T-cell (primary cell): ENCODE measurements around the gene EEF1AKMT2. TPM values are rescaled to one million over a fixed set of nuclear protein-coding genes. Genes with fewer than 3 reads are reported as not detected.

Experiments used
- ATAC-seq, 4 experiments: fragments of 200-7000 bp in 3 of 4; fragments of 150-1000 bp in 1 of 4; cut with Tn5 transposase; replicated peaks in 1 of 4; 1 replicate in 3 of 4; 2 replicates in 1 of 4; pipeline ENCODE4 v1.10.0; 2021; ENCODE audit warnings: moderate library complexity in 3 of 4, mild to moderate bottlenecking in 2 of 4, moderate number of reproducible peaks in 1 of 4
- CTCF ChIA-PET, 2 donors: fragments of 300-600 bp; sonication (Branson Sonifier 250); formaldehyde crosslinking; loops; one replicate each; lab custom pipeline; 2022; ENCODE audit warnings: antibody characterized with exemption in 2 of 2; lab: Charles Lee
- POLR2A ChIA-PET, 2 donors: fragments of 300-600 bp; sonication (Branson Sonifier 250); formaldehyde crosslinking; loops; one replicate each; lab custom pipeline; 2022; ENCODE audit warnings: antibody characterized with exemption in 2 of 2; lab: Charles Lee
- DNase-seq, 35 experiments: peaks; one replicate each; pipeline versions ENCODE4 v3.0.0 to v3.0.0-alpha.2; 2013 to 2023
- H3K27ac ChIP-seq: one replicate; pipeline ENCODE4 v1.5.1; 2013; ENCODE audit warnings: low read length
- H3K27me3 ChIP-seq, 2 experiments: replicated peaks in 1 of 2; 1 replicate in 1 of 2; 2 replicates in 1 of 2; pipeline versions ENCODE4 v1.6.1 to v1.7.0; 2013; ENCODE audit warnings: low read length in 1 of 2, mixed read lengths in 1 of 2; ENCODE audit not compliant: control insufficient read depth in 2 of 2, insufficient read depth in 2 of 2; ENCODE audit errors: extremely low read depth in 1 of 2
- H3K36me3 ChIP-seq, 2 donors: 1 replicate in 1 of 2; 2 replicates in 1 of 2; pipeline versions ENCODE4 v1.6.1 to v1.7.0; 2013; ENCODE audit warnings: low read length in 1 of 2; ENCODE audit not compliant: control insufficient read depth in 2 of 2, insufficient read depth in 1 of 2; ENCODE audit errors: extremely low read depth in 1 of 2
- H3K4me1 ChIP-seq, 2 experiments: 1 replicate in 1 of 2; 2 replicates in 1 of 2; pipeline versions ENCODE4 v1.6.1 to v1.7.0; 2013; ENCODE audit warnings: low read length in 2 of 2, mixed read lengths in 1 of 2; ENCODE audit not compliant: insufficient read depth in 2 of 2, control insufficient read depth in 1 of 2; ENCODE audit errors: extremely low read depth in 1 of 2
- H3K4me3 ChIP-seq, 2 donors: 1 replicate in 1 of 2; 2 replicates in 1 of 2; pipeline versions ENCODE4 v1.5.1 to v1.7.0; 2013; ENCODE audit warnings: mild to moderate bottlenecking in 2 of 2, low read length in 1 of 2, moderate library complexity in 1 of 2; ENCODE audit not compliant: control insufficient read depth in 1 of 2; ENCODE audit errors: extremely low read depth in 1 of 2
- H3K9me3 ChIP-seq: 2 replicates; pipeline ENCODE4 v1.7.0; 2013
- H3K27ac Mint-ChIP-seq, 2 donors: one replicate each; pipeline ENCODE4 v1.8.0; 2020 to 2021; ENCODE audit warnings: mild to moderate bottlenecking in 2 of 2, mixed read lengths in 2 of 2
- H3K27me3 Mint-ChIP-seq, 2 donors: one replicate each; pipeline ENCODE4 v1.8.0; 2021 to 2022; ENCODE audit warnings: mixed read lengths in 2 of 2
- H3K36me3 Mint-ChIP-seq: one replicate; pipeline ENCODE4 v1.8.0; 2021; ENCODE audit warnings: mixed read lengths
- H3K4me1 Mint-ChIP-seq, 3 donors: one replicate each; pipeline ENCODE4 v1.8.0; 2020 to 2022; ENCODE audit warnings: mixed read lengths in 3 of 3, mild to moderate bottlenecking in 1 of 3
- H3K4me3 Mint-ChIP-seq, 3 donors: one replicate each; pipeline ENCODE4 v1.8.0; 2020 to 2022; ENCODE audit warnings: mild to moderate bottlenecking in 3 of 3, mixed read lengths in 3 of 3, moderate library complexity in 3 of 3
- H3K9me3 Mint-ChIP-seq, 3 donors: one replicate each; pipeline ENCODE4 v1.8.0; 2020 to 2022; ENCODE audit warnings: mixed read lengths in 3 of 3
- WGBS: methylation state at CpG from one replicate; pipeline ENCODE4 v1.1.5; 2013; ENCODE audit warnings: missing lambda C conversion rate; ENCODE audit not compliant: insufficient coverage; 5-methylcytosine and 5-hydroxymethylcytosine counted together
- total RNA-seq, 35 experiments: library from RNA in 6 of 35; stranded (reverse) in 6 of 35; fragments of 120-200 nt in 1 of 35; gene quantifications; one replicate each; pipeline versions ENCODE4 v1.2.1 to v1.2.4 and lab custom pipeline; 2013 to 2026

Gene EEF1AKMT2
- total RNA-seq, 5 donors from 2014 or later (not counting 1 experiment from before 2014, with no cell fraction given) = 15.8 to 21.0 (median 18.8) TPM

- H3K27me3 ChIP-seq = no peaks in the 10 kb centered on the region
- H3K9me3 ChIP-seq = no peaks in the 10 kb centered on the region
- peaks cover 0 to 4% of the 10 kb centered on the region in 2 donors for H3K36me3 ChIP-seq
- H3K27ac ChIP-seq = peak overlapping the region; percentile 75
- Mint-ChIP-seq H3K27me3 (no peaks in the 10 kb centered on the region), H3K27ac (peak overlapping the region; percentile 90 to 91), H3K36me3 (peaks cover 16% of the 10 kb centered on the region), H3K4me3 (peak overlapping the region; percentile 53 to 79 (median 58)), H3K9me3 (no peaks in the 10 kb centered on the region), H3K4me1 (peaks cover 85 to 100% (median 98%) of the 10 kb centered on the region in 3 donors)
- WGBS = 66% methylated on average over 2 of the region's 8 CpGs
- ChIA-PET CTCF (interaction anchor here (1.0 to 7.7 kb wide), 5 partner anchors 10 to 50 kb away, joined by 3 to 70 read pairs (median 13); no protein-coding TSS in a partner anchor), POLR2A (interaction anchor here (0.6 to 1.9 kb wide), 4 partner anchors 8 to 12 kb away, joined by 3 to 5 read pairs (median 4); no protein-coding TSS in a partner anchor)
- H3K4me3 ChIP-seq = no peak overlapping the region
- DNase-seq (peak in 1 of 35 experiments; percentile 19), ATAC-seq (peak in 2 of 4 experiments; percentile 12 to 34)
- peaks cover 29 to 95% of the 10 kb centered on the region in 2 experiments for H3K4me1 ChIP-seq
These were observed 62.6 kb downstream of the EEF1AKMT2 start for GRCh38 chr10:124728830-124729661.

GRCh38 chr10:124728071-124728829 is 63.4 kb downstream of the EEF1AKMT2 start:
- POLR2A ChIA-PET = interaction anchor here (0.6 to 1.9 kb wide), 5 partner anchors 9 to 339 kb away, joined by 3 to 5 read pairs (median 3); no protein-coding TSS in a partner anchor
- no peaks in the 10 kb centered on the region for H3K27me3 Mint-ChIP-seq
- peak in 11 of 35 experiments; percentile 13 to 79 (median 41) for DNase-seq

DNA sequence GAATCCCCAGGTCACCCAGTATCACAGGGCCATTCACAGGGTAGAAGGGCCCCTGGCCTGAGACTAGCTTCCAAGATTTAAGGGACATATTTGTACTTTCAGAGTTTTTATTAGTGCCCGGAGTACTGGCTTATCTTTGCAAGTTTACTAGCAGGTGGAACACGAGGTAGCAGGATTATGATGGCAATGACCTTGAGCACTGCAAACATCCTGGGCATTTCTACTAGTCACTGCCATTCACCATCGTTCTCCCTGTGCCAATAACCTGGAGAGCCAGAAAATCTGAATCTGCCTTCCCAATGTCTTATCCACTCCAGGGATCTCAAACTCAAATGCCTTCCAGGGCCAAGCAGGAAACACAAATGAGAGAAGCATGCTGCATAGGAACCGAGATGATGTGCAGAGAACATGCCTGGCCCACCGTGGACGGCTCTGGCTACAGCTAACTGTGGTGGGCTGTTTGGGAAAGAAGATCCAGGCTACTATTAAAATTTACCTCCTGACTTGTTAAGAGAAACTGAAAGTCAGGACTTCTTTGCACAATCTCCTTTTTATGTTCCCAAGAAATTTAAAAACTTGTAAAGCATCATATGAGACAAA is 64.2 kb downstream of the EEF1AKMT2 start:
- Mint-ChIP-seq H3K9me3 (no peaks in the 10 kb centered on the region), H3K4me1 (peaks cover 85 to 100% (median 98%) of the 10 kb centered on the region in 3 donors), H3K27ac (peak overlapping the region; percentile 90 to 91), H3K27me3 (no peaks in the 10 kb centered on the region), H3K4me3 (peak overlapping the region in 2 of 3 donors; percentile 58 to 79), H3K36me3 (peaks cover 11% of the 10 kb centered on the region)
- no peaks in the 10 kb centered on the region for H3K9me3 ChIP-seq
- WGBS = 90% methylated on average over 2 of the region's 6 CpGs
- POLR2A ChIA-PET = interaction anchor here in 1 of 2 donors (0.6 kb wide), 1 partner anchor 41 kb away, joined by 3 read pairs; no protein-coding TSS in a partner anchor
- H3K27me3 ChIP-seq = no peaks in the 10 kb centered on the region
- H3K27ac ChIP-seq = peak overlapping the region; percentile 75
- H3K4me1 ChIP-seq = peaks cover 40 to 95% of the 10 kb centered on the region in 2 experiments
- CTCF ChIA-PET = interaction anchor here (1.0 to 7.7 kb wide), 3 partner anchors 10 to 15 kb away, joined by 3 to 70 read pairs (median 13); no protein-coding TSS in a partner anchor
- DNase-seq = peak in 1 of 35 experiments; percentile 13
- H3K4me3 ChIP-seq = no peak overlapping the region
- ATAC-seq = no peak
- H3K36me3 ChIP-seq = peaks cover 0 to 4% of the 10 kb centered on the region in 2 donors

More at GRCh38 chr10:124728071-124728829, 63.4 kb downstream of the EEF1AKMT2 start:
- Mint-ChIP-seq H3K36me3 (peaks cover 16% of the 10 kb centered on the region), H3K4me1 (peaks cover 85 to 100% (median 98%) of the 10 kb centered on the region in 3 donors), H3K9me3 (no peaks in the 10 kb centered on the region), H3K27ac (peak overlapping the region; percentile 90 to 91), H3K4me3 (peak overlapping the region; percentile 53 to 79 (median 58))
- CTCF ChIA-PET = interaction anchor here (1.0 to 7.7 kb wide), 4 partner anchors 10 to 49 kb away, joined by 3 to 70 read pairs (median 24); no protein-coding TSS in a partner anchor
- Histone ChIP-seq H3K27ac (peak overlapping the region; percentile 75), H3K9me3 (no peaks in the 10 kb centered on the region), H3K4me3 (no peak overlapping the region), H3K4me1 (peaks cover 34 to 95% of the 10 kb centered on the region in 2 experiments), H3K27me3 (no peaks in the 10 kb centered on the region), H3K36me3 (peaks cover 0 to 4% of the 10 kb centered on the region in 2 donors)
- WGBS = 72% methylated on average over 7 of the region's 14 CpGs
- ATAC-seq = peak; percentile 49 to 83 (median 56)

DNA sequence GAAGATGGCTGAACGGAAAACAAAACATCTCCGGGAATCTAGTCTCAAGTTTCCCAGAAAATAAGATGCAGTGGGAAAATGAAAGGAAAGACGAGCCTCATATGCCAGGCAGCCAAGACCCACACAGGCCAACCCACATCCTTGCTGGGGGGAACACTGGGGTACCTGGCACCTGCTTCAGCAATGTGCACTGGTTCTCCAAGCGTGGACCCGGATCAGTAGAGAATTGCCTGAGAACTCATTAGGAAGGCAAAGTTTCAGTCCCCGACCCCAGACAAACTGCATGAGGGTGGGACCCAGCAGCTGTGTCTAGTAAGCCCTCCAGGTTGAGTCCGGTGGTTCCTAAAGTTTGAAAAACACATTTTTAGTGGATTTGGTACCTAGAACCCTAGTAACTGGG is 65.9 kb downstream of the EEF1AKMT2 start:
- H3K27ac ChIP-seq = peak overlapping the region; percentile 98
- no peak overlapping the region for H3K4me3 ChIP-seq
- Mint-ChIP-seq H3K4me1 (peaks cover 88 to 100% (median 97%) of the 10 kb centered on the region in 3 donors), H3K9me3 (no peaks in the 10 kb centered on the region), H3K27me3 (no peaks in the 10 kb centered on the region), H3K4me3 (peak overlapping the region in 1 of 3 donors; percentile 26), H3K27ac (peak overlapping the region; percentile 98 to 99), H3K36me3 (peaks cover 8% of the 10 kb centered on the region)
- CTCF ChIA-PET = interaction anchor here (0.7 to 1.3 kb wide), 5 partner anchors 16 to 192 kb away, joined by 3 to 7 read pairs (median 3); no protein-coding TSS in a partner anchor
- peaks cover 53 to 94% of the 10 kb centered on the region in 2 experiments for H3K4me1 ChIP-seq
- H3K9me3 ChIP-seq = no peaks in the 10 kb centered on the region
- POLR2A ChIA-PET = interaction anchor here in 1 of 2 donors (0.6 kb wide), 1 partner anchor 19 kb away, joined by 3 read pairs; no protein-coding TSS in a partner anchor
- DNase-seq (no peak), ATAC-seq (no peak)
- peaks cover 0 to 2% of the 10 kb centered on the region in 2 donors for H3K36me3 ChIP-seq
- no peaks in the 10 kb centered on the region for H3K27me3 ChIP-seq
- 83% methylated on average over 4 of the region's 7 CpGs for WGBS

GRCh38 chr10:124725171-124725631 is 66.5 kb downstream of the EEF1AKMT2 start:
- ChIA-PET POLR2A (no interaction called here), CTCF (interaction anchor here (1.0 to 1.3 kb wide), 3 partner anchors 16 to 191 kb away, joined by 3 read pairs; no protein-coding TSS in a partner anchor)
- Histone ChIP-seq H3K4me1 (peaks cover 53 to 94% of the 10 kb centered on the region in 2 experiments), H3K27ac (peak overlapping the region; percentile 98), H3K27me3 (no peaks in the 10 kb centered on the region), H3K4me3 (no peak overlapping the region), H3K36me3 (peaks cover 0 to 2% of the 10 kb centered on the region in 2 donors), H3K9me3 (no peaks in the 10 kb centered on the region)
- WGBS = 92% methylated on average over 5 of the region's 9 CpGs
- H3K4me1 Mint-ChIP-seq = peaks cover 94 to 100% (median 97%) of the 10 kb centered on the region in 3 donors
- DNase-seq = no peak
- H3K27me3 Mint-ChIP-seq = no peaks in the 10 kb centered on the region
- H3K9me3 Mint-ChIP-seq = no peaks in the 10 kb centered on the region
- no peak overlapping the region for H3K4me3 Mint-ChIP-seq
- no peak for ATAC-seq
- peak overlapping the region; percentile 98 to 99 for H3K27ac Mint-ChIP-seq
- peaks cover 8% of the 10 kb centered on the region for H3K36me3 Mint-ChIP-seq
